ENCODE data around the gene NEK6. TPM values are rescaled to one million over a fixed set of nuclear protein-coding genes. Genes with fewer than 3 reads are reported as not detected.
"Not testable (repeated sequence)": the region's sequence is repeated elsewhere in the genome, so short reads cannot be mapped to it uniquely, and the experiment has no call there.

NEK6 gene
- total RNA-seq, 2 experiments from 2014 or later, result 19.9 to 20.9 TPM

GRCh38 chr9:124231095-124231737, 26.5 kb upstream of the NEK6 start:
- Mint-ChIP-seq H3K4me3 (no peak overlapping the region), H3K27me3 (ENCODE audit: low read depth) (peaks cover 14% of the 10 kb centered on the region), H3K9me3 (ENCODE audit: insufficient read depth) (no peaks in the 10 kb centered on the region), H3K27ac (no peak overlapping the region), H3K4me1 (ENCODE audit: low read depth) (peaks cover 4% of the 10 kb centered on the region), H3K36me3 (ENCODE audit: low read depth) (no peaks in the 10 kb centered on the region)
- ChIA-PET POLR2A (no interaction called here), CTCF (no interaction called here)
- DNase-seq (no peak), ATAC-seq (no peak)

GRCh38 chr9:124238546-124239140, 19.1 kb upstream of the NEK6 start:
- POLR2A ChIA-PET, result interaction anchor here (1.2 kb wide), 1 partner anchor 36 kb away, joined by 3 read pairs; no protein-coding TSS in a partner anchor
- peaks cover 50% of the 10 kb centered on the region for H3K4me1 Mint-ChIP-seq (ENCODE audit: low read depth)
- no peaks in the 10 kb centered on the region for H3K9me3 Mint-ChIP-seq (ENCODE audit: insufficient read depth)
- H3K36me3 Mint-ChIP-seq (ENCODE audit: low read depth), result no peaks in the 10 kb centered on the region
- H3K27me3 Mint-ChIP-seq (ENCODE audit: low read depth), result peaks cover 17% of the 10 kb centered on the region
- DNase-seq (peak; percentile 56), ATAC-seq (peak; percentile 60)
- CTCF ChIA-PET, result interaction anchor here (0.9 to 1.2 kb wide), 2 partner anchors 21 to 82 kb away, joined by 3 read pairs; no protein-coding TSS in a partner anchor
- H3K4me3 Mint-ChIP-seq, result peak overlapping the region; percentile 24
- H3K27ac Mint-ChIP-seq, result peak overlapping the region; percentile 23

- H3K4me1 Mint-ChIP-seq (ENCODE audit: low read depth), result peaks cover 52% of the 10 kb centered on the region
- H3K27ac Mint-ChIP-seq, result peak overlapping the region; percentile 41
- ChIA-PET POLR2A (interaction anchor here (1.2 kb wide), 1 partner anchor 37 kb away, joined by 3 read pairs; no protein-coding TSS in a partner anchor), CTCF (interaction anchor here (0.9 to 1.2 kb wide), 2 partner anchors 22 to 81 kb away, joined by 3 read pairs; no protein-coding TSS in a partner anchor)
- no peak overlapping the region for H3K4me3 Mint-ChIP-seq
- ATAC-seq (no peak), DNase-seq (no peak)
- no peaks in the 10 kb centered on the region for H3K9me3 Mint-ChIP-seq (ENCODE audit: insufficient read depth)
- H3K36me3 Mint-ChIP-seq (ENCODE audit: low read depth), result no peaks in the 10 kb centered on the region
- peaks cover 17% of the 10 kb centered on the region for H3K27me3 Mint-ChIP-seq (ENCODE audit: low read depth)
These were observed 18.3 kb upstream of the NEK6 start for GRCh38 chr9:124239249-124240073.

GRCh38 chr9:124242331-124243194, 15.2 kb upstream of the NEK6 start:
- Mint-ChIP-seq H3K4me1 (ENCODE audit: low read depth) (peaks cover 52% of the 10 kb centered on the region), H3K36me3 (ENCODE audit: low read depth) (no peaks in the 10 kb centered on the region), H3K9me3 (ENCODE audit: insufficient read depth) (no peaks in the 10 kb centered on the region), H3K4me3 (no peak overlapping the region), H3K27me3 (ENCODE audit: low read depth) (peaks cover 6% of the 10 kb centered on the region), H3K27ac (peak overlapping the region; percentile 79)
- no peak for DNase-seq
- ChIA-PET POLR2A (interaction anchor here (0.8 kb wide), 1 partner anchor 619 kb away, joined by 3 read pairs; the partner anchor contains the start of gene RPL35), CTCF (interaction anchor here (0.7 kb wide), 1 partner anchor 50 kb away, joined by 3 read pairs; no protein-coding TSS in a partner anchor)
- ATAC-seq, result peak; percentile 37

GRCh38 chr9:124247393-124247792, 10.4 kb upstream of the NEK6 start:
- H3K27ac Mint-ChIP-seq; DNase-seq; CTCF ChIA-PET; H3K36me3 Mint-ChIP-seq (ENCODE audit: low read depth); H3K27me3 Mint-ChIP-seq (ENCODE audit: low read depth); H3K4me3 Mint-ChIP-seq; H3K9me3 Mint-ChIP-seq (ENCODE audit: insufficient read depth); ATAC-seq: not testable (repeated sequence)
- H3K4me1 Mint-ChIP-seq (ENCODE audit: low read depth), result peaks cover 32% of the 10 kb centered on the region
- POLR2A ChIA-PET, result interaction anchor here (0.6 kb wide), 1 partner anchor 77 kb away, joined by 4 read pairs; no protein-coding TSS in a partner anchor

GRCh38 chr9:124248066-124248465, 9.7 kb upstream of the NEK6 start:
- ChIA-PET POLR2A (no interaction called here), CTCF (interaction anchor here (0.5 kb wide), 1 partner anchor 45 kb away, joined by 3 read pairs; no protein-coding TSS in a partner anchor)
- H3K36me3 Mint-ChIP-seq (ENCODE audit: low read depth), result no peaks in the 10 kb centered on the region
- no peak for DNase-seq
- no peaks in the 10 kb centered on the region for H3K9me3 Mint-ChIP-seq (ENCODE audit: insufficient read depth)
- no peak overlapping the region for H3K27ac Mint-ChIP-seq
- no peak for ATAC-seq
- H3K4me1 Mint-ChIP-seq (ENCODE audit: low read depth), result peaks cover 25% of the 10 kb centered on the region
- H3K27me3 Mint-ChIP-seq (ENCODE audit: low read depth), result no peaks in the 10 kb centered on the region
- H3K4me3 Mint-ChIP-seq, result no peak overlapping the region

GRCh38 chr9:124248960-124249359, 8.8 kb upstream of the NEK6 start:
- ChIA-PET CTCF (no interaction called here), POLR2A (no interaction called here)
- H3K27ac Mint-ChIP-seq, result peak overlapping the region; percentile 20
- H3K4me1 Mint-ChIP-seq (ENCODE audit: low read depth), result peaks cover 25% of the 10 kb centered on the region
- no peaks in the 10 kb centered on the region for H3K36me3 Mint-ChIP-seq (ENCODE audit: low read depth)
- H3K9me3 Mint-ChIP-seq (ENCODE audit: insufficient read depth), result no peaks in the 10 kb centered on the region
- no peak overlapping the region for H3K4me3 Mint-ChIP-seq
- H3K27me3 Mint-ChIP-seq (ENCODE audit: low read depth), result no peaks in the 10 kb centered on the region
- ATAC-seq, result no peak
- no peak for DNase-seq

GRCh38 chr9:124251204-124251603, 6.5 kb upstream of the NEK6 start:
- ChIA-PET CTCF (no interaction called here), POLR2A (no interaction called here)
- peaks cover 32% of the 10 kb centered on the region for H3K4me1 Mint-ChIP-seq (ENCODE audit: low read depth)
- no peaks in the 10 kb centered on the region for H3K9me3 Mint-ChIP-seq (ENCODE audit: insufficient read depth)
- no peak overlapping the region for H3K27ac Mint-ChIP-seq
- no peaks in the 10 kb centered on the region for H3K36me3 Mint-ChIP-seq (ENCODE audit: low read depth)
- DNase-seq, result no peak
- peaks cover 2% of the 10 kb centered on the region for H3K27me3 Mint-ChIP-seq (ENCODE audit: low read depth)
- ATAC-seq, result no peak
- no peak overlapping the region for H3K4me3 Mint-ChIP-seq

GRCh38 chr9:124251605-124252378, 6.0 kb upstream of the NEK6 start:
- no peak overlapping the region for H3K27ac Mint-ChIP-seq
- no peak overlapping the region for H3K4me3 Mint-ChIP-seq
- POLR2A ChIA-PET, result no interaction called here
- H3K9me3 Mint-ChIP-seq (ENCODE audit: insufficient read depth), result no peaks in the 10 kb centered on the region
- no peaks in the 10 kb centered on the region for H3K36me3 Mint-ChIP-seq (ENCODE audit: low read depth)
- peaks cover 32% of the 10 kb centered on the region for H3K4me1 Mint-ChIP-seq (ENCODE audit: low read depth)
- peaks cover 2% of the 10 kb centered on the region for H3K27me3 Mint-ChIP-seq (ENCODE audit: low read depth)
- CTCF ChIA-PET, result no interaction called here
- no peak for ATAC-seq
- DNase-seq, result no peak

- ATAC-seq; H3K27me3 Mint-ChIP-seq (ENCODE audit: low read depth); H3K4me3 Mint-ChIP-seq; CTCF ChIA-PET; H3K36me3 Mint-ChIP-seq (ENCODE audit: low read depth); H3K9me3 Mint-ChIP-seq (ENCODE audit: insufficient read depth); POLR2A ChIA-PET; DNase-seq; H3K27ac Mint-ChIP-seq: not testable (repeated sequence)
- H3K4me1 Mint-ChIP-seq (ENCODE audit: low read depth), result peaks cover 40% of the 10 kb centered on the region
These were observed 4.9 kb upstream of the NEK6 start for GRCh38 chr9:124252878-124253277.

GRCh38 chr9:124254261-124254682, 3.5 kb upstream of the NEK6 start:
- ChIA-PET POLR2A (no interaction called here), CTCF (no interaction called here)
- H3K4me1 Mint-ChIP-seq (ENCODE audit: low read depth), result peaks cover 44% of the 10 kb centered on the region
- H3K9me3 Mint-ChIP-seq (ENCODE audit: insufficient read depth), result no peaks in the 10 kb centered on the region
- H3K4me3 Mint-ChIP-seq, result no peak overlapping the region
- H3K27ac Mint-ChIP-seq, result no peak overlapping the region
- no peak for ATAC-seq
- peaks cover 3% of the 10 kb centered on the region for H3K36me3 Mint-ChIP-seq (ENCODE audit: low read depth)
- H3K27me3 Mint-ChIP-seq (ENCODE audit: low read depth), result peaks cover 18% of the 10 kb centered on the region
- no peak for DNase-seq

Measured in activated CD8-positive, alpha-beta T cell treated with anti-CD3 and anti-CD28 coated beads, Interleukin-2, amount 10 ng/mL, durations not matched to agents 7 days and 5 days (primary cell).